KMS-11 (cell line): ENCODE results near the gene CNPY4.

Experiments used
- H2AFZ ChIP-seq: fragments of 200-600 bp; sonication (generic); 2 replicates; pipeline ENCODE4 v1.6.1; 2016; ENCODE audit warnings: antibody characterized with exemption, mixed run types, low read depth
- H3K27ac ChIP-seq: fragments of 200-600 bp; sonication (generic); 2 replicates; pipeline ENCODE4 v1.6.1; 2016; ENCODE audit warnings: mild to moderate bottlenecking, mixed run types
- H3K27me3 ChIP-seq: fragments of 200-600 bp; sonication (generic); 2 replicates; pipeline ENCODE4 v1.6.1; 2017; ENCODE audit warnings: mild to moderate bottlenecking, low read depth, mixed run types, moderate library complexity; ENCODE audit not compliant: insufficient read depth
- H3K36me3 ChIP-seq: fragments of 200-600 bp; sonication (generic); 2 replicates; pipeline ENCODE4 v1.6.1; 2017; ENCODE audit warnings: mild to moderate bottlenecking, mixed run types; ENCODE audit not compliant: insufficient read depth
- H3K4me1 ChIP-seq: fragments of 200-600 bp; sonication (generic); 2 replicates; pipeline ENCODE4 v1.6.1; 2016; ENCODE audit warnings: mild to moderate bottlenecking, low read depth, mixed run types; ENCODE audit not compliant: poor library complexity, severe bottlenecking
- H3K4me2 ChIP-seq: fragments of 200-600 bp; sonication (generic); 2 replicates; pipeline ENCODE4 v1.7.0; 2016; ENCODE audit warnings: mild to moderate bottlenecking, mixed run types
- H3K4me3 ChIP-seq: fragments of 200-600 bp; sonication (generic); IDR thresholded peaks from 2 replicates; pipeline ENCODE4 v1.6.1; 2017; ENCODE audit warnings: low read depth, low read length, mixed read lengths; ENCODE audit not compliant: insufficient read depth
- H3K79me2 ChIP-seq: fragments of 200-600 bp; sonication (generic); 2 replicates; pipeline ENCODE4 v1.6.1; 2016; ENCODE audit warnings: low read depth, mixed run types; ENCODE audit not compliant: insufficient read depth
- H3K9ac ChIP-seq: fragments of 200-600 bp; sonication (generic); 2 replicates; pipeline ENCODE4 v1.6.1; 2016; ENCODE audit warnings: mild to moderate bottlenecking, mixed run types
- H4K20me1 ChIP-seq: fragments of 200-600 bp; sonication (generic); 2 replicates; pipeline ENCODE4 v1.6.1; 2016; ENCODE audit warnings: mild to moderate bottlenecking, mixed run types; ENCODE audit not compliant: insufficient read depth
- CTCF ChIP-seq: fragments of 200-600 bp; sonication (generic); conservative IDR thresholded peaks from 2 replicates; pipeline ENCODE4 v1.6.1; 2017; ENCODE audit warnings: low read depth, mild to moderate bottlenecking, antibody characterized with exemption, low read length, moderate library complexity, mixed read lengths

The CNPY4 gene

GRCh38 chr7:100109521-100110163 is 9.8 kb upstream of the CNPY4 start:
- H3K4me2 ChIP-seq, result no peak overlapping the region
- H3K4me1 ChIP-seq, result no peaks in the 10 kb centered on the region
- peaks cover 3% of the 10 kb centered on the region; the same call in 1 of the 2 replicates for H3K36me3 ChIP-seq
- no peak overlapping the region for H3K27ac ChIP-seq
- H3K79me2 ChIP-seq, result no peaks in the 10 kb centered on the region
- H2AFZ ChIP-seq, result no peak overlapping the region
- no peak for TF ChIP-seq CTCF
- no peaks in the 10 kb centered on the region for H4K20me1 ChIP-seq
- no peak overlapping the region for H3K9ac ChIP-seq
- no peak overlapping the region for H3K4me3 ChIP-seq
- H3K27me3 ChIP-seq, result no peaks in the 10 kb centered on the region

GRCh38 chr7:100111156-100111555 is 8.3 kb upstream of the CNPY4 start:
- Histone ChIP-seq H3K9ac (no peak overlapping the region), H3K27ac (no peak overlapping the region), H4K20me1 (no peaks in the 10 kb centered on the region), H2AFZ (no peak overlapping the region), H3K36me3 (peaks cover 3% of the 10 kb centered on the region; the same call in 1 of the 2 replicates), H3K27me3 (no peaks in the 10 kb centered on the region), H3K4me3 (no peak overlapping the region), H3K79me2 (no peaks in the 10 kb centered on the region), H3K4me2 (no peak overlapping the region), H3K4me1 (no peaks in the 10 kb centered on the region)
- no peak for TF ChIP-seq CTCF

- H3K9ac ChIP-seq, result no peak overlapping the region
- H4K20me1 ChIP-seq, result no peaks in the 10 kb centered on the region
- TF ChIP-seq CTCF, result no peak
- no peak overlapping the region for H3K4me2 ChIP-seq
- no peaks in the 10 kb centered on the region for H3K27me3 ChIP-seq
- no peaks in the 10 kb centered on the region for H3K79me2 ChIP-seq
- H2AFZ ChIP-seq, result no peak overlapping the region
- no peak overlapping the region for H3K27ac ChIP-seq
- peaks cover 3% of the 10 kb centered on the region; the same call in 1 of the 2 replicates for H3K36me3 ChIP-seq
- H3K4me1 ChIP-seq, result no peaks in the 10 kb centered on the region
- no peak overlapping the region for H3K4me3 ChIP-seq
These were observed 7.5 kb upstream of the CNPY4 start for GRCh38 chr7:100111914-100112313.

GRCh38 chr7:100115026-100115425 is 4.4 kb upstream of the CNPY4 start:
- peaks cover 3% of the 10 kb centered on the region; the same call in 1 of the 2 replicates for H3K36me3 ChIP-seq
- no peak overlapping the region for H3K27ac ChIP-seq
- H3K9ac ChIP-seq, result no peak overlapping the region
- no peak overlapping the region for H3K4me2 ChIP-seq
- H4K20me1 ChIP-seq, result no peaks in the 10 kb centered on the region
- no peak for TF ChIP-seq CTCF
- H3K79me2 ChIP-seq, result peaks cover 9% of the 10 kb centered on the region; the same call in 1 of the 2 replicates
- no peak overlapping the region for H3K4me3 ChIP-seq
- peaks cover 6% of the 10 kb centered on the region for H3K4me1 ChIP-seq
- H2AFZ ChIP-seq, result no peak overlapping the region
- no peaks in the 10 kb centered on the region for H3K27me3 ChIP-seq
